ENCODE measurements around the gene PRTFDC1.

Gene PRTFDC1

DNA sequence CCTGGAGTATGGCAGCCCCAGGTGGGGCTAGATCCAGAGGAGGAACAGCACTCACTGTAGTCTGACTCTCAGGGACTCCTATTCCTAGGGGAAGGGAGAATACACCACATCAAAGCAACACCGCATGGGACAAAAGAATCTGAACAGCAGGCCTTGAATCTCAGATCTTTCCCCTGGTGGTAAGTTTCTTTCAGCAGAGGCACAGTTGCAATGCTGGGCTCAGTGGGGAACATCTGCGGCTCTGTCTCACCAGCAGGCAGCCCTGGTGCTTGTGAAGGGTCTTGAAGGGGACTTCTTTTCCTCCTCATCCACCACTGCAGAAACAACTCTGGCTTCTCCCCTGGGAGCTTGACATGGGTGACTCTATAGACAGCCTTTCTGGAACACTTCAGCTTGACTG lies 117.5 kb downstream of the PRTFDC1 start:
- DNase-seq: no peak

DNA sequence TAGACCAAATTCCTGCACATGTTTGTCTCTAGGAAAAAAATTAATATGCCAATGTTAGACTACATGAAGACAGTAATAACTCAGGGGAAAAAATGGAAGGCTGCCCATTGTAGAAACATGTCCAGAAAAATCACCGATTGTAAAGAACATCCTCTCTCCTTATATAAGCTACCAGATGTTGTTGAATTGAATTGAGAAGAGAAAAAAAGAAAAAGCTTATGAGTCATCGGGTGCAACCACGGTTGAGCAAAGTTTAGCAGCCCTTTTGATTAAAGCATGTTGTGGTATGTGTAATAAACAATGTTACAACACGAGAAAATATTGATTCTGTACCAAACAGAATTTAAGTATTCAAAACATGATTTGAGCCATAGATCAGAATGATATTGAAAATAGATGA lies 126.4 kb downstream of the PRTFDC1 start:
- DNase-seq: no peak

DNA sequence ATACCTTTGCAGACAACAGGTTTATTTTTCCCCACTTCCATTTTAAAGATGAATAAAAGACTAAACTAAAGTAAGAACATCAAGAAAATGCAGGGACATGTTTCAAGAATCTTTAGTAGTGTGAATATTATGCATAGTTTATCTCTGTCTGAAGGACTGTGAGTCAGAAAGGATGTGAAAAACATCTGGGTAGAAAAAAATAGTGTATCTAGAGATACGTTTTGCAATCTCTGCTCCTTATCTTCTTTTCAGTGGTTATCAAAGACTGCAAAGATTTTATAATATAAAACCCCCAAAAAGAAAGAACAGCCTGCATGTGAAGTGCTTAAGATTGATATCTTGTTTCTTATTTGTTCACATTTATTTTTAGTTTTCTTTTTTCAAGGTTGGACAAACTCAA lies 126.9 kb downstream of the PRTFDC1 start:
- no peak for DNase-seq

DNA sequence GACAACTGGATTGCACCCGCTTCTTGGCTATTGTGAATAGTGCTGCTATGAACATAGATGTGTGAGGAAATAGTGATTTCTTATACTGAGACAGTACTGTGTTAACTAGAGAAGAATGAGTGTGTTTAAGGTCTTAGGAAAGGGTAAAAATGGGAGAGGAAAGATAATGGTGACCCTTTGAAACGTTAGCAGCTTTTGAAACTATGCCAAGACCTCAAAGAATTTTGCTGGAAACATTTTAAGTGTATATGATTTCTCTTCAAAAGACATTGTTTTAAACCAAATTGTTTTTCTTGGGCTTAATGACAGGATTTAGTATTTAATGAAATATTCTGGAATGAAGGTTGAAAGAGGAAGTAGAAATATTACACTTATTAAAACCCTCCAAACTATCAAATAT lies 127.9 kb downstream of the PRTFDC1 start:
- DNase-seq: no peak

DNA sequence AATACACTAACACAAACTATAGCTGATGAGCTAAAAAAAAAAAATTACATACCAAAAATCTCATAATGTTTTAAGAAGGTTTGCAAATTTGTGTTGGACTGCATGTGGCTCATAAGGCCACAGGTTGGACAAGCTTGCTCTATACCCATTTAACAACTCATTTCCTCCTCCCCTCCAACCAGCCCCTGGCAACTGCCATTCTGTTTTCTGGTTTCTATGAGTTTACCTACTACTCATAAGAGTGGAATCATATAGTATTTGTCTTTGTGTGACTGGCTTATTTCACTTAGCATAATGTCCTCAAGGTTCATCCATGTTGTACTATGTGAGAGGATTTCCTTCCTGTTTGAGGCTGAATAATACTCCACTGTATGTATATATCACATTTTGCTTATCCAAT lies 128.3 kb downstream of the PRTFDC1 start:
- DNase-seq: no peak

DNA sequence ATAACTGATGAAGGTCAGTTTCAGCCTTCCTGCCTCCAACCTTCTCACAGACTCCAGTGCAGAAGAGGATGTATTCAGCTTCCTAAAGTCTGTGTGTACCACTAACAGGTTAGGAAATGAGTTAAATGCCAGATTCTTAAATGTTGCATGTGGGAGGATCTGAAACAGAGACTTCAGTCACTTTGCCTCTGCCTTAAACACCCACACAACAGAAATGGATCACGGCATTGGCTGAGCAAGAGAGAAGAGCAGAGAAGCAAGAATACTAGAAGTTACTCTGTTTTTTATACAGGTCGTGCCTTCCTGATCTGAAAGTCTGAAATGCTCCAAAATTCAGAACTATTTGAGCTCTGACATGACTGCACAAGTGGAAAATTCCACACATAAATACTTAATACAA lies 129.8 kb downstream of the PRTFDC1 start:
- no peak for DNase-seq

DNA sequence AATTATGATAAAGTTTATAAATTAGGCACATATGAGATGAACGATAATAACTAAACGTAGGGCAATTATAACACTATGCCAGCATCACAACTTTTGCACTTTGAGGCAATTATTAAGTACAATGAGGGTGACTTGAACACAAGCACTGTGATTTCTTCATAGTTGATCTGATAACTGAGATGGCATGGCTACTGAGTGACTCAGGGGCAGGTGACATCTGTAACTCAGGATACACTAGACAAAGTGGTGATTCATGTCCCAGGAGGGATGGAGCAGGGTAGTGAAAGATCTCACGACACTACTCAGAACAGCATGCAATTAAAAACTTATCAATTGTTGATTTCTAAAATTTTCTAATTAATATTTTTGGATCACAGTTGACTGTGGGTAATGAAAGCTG lies 130.4 kb downstream of the PRTFDC1 start:
- no peak for DNase-seq

DNA sequence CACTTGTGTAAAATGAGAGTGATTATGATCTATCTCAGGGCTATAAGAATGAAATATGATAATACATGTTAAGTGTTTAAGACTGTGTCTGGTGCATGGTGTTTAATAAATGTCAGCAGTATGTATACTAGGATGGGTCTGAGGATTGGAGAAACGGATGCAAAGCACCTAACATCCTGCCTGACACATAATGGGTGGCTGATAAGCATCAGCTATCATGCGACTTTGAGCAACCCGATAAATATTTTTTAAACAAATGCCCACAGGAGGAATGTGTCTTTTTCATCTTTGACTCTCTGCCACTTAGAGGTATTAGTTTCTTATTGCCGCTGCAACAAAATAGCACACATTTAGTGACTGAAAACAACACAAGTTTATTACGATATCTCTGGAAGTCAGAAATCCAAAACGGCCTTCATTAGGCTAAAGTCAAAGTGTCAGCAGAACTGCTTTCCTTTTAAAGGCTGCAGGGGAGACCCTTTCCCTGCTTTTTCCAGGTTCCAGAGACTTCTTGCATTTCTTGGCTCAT lies 135.5 kb downstream of the PRTFDC1 start:
- DNase-seq: no peak

DNA sequence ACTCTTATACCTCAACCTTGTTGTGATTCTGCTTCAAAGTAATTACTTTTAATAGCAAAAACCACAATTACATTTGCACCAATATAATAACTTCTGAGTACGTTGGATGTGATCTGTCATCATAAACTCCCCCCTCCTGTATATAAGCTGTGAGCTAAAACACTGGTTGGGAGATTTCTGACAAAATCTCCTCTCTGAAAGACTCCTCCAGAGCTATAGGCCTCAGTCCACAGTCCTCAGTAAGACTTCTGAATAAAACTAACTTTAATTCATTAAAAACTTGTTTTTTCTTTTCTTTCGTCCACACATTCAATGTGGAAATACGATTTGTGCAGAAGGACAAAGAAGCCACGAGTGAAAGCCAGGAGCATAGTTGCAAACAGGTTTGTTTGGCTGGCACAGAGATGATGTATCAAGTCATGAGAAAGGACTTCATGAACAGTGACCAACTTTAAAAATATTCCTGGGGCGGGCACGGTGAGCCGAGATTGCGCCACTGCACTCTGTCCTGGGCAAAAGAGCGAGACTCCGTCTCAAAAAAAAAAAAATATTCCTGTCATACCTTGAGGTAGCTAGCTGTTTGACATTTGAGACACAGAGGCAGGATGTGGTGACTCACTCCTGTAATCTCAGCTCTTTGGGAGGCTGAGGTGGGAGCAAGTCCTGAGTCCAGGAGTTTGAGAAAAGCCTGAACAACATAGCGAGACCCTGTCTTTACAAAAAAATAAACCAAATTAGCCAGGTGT lies 137.7 kb downstream of the PRTFDC1 start:
- no peak for DNase-seq

DNA sequence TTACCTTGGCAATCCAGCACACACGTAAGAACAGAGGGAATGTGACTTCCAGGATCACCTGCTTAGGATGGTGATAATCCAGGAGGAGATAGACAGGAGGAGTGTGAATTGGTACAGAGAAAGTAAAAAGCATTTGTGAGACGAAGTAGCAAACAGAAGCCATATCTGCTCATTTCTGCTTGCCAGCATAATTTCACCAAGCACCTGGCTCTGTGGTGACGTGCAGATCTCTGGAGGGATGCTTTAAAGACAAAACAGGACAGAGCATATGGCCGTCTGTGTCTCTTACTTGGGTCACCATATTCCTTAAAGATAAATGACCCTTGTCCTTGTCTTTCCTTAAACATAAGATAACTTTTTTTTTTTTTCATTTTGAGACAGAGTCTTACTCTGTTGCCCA lies 138.6 kb downstream of the PRTFDC1 start:
- DNase-seq: no peak

DNA sequence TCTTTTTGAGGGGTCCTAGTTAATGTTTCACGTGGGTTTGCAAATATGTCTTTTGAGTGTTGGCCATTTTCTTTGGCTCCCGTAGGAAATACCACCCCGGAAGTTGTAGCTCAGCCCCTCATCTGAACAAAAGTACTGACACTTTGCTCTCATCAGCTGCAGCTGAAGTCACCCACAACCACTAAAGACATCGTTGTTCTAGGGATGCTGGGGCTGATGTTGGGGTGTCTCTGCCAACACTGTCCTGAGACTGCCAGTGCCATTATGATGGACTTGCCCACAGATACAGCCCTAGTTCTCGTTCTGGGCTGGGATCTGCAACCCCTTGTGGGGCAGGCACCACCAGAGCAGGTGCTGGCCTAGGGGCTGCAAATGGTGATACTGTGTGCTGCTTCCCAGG lies 146.1 kb downstream of the PRTFDC1 start:
- no peak for DNase-seq

DNA sequence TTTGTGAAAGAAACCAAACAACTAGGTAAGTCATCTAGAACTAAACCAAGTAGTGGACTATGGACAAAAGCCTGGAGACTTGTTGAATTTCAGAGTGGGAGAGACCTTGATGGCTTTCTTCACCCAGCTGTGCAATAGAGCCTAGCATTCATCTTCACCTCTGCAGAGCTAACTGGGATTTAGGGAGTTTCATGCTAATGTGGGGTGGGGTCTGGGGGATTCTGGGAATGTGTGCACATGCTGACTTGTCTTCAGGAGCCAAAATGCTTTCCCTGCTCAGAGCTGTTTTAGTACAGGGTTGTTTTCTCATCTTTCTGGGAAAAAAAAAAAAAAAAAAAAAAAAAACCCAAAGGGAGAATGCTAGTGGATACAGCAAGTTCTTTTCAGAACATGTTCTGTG lies 147.4 kb downstream of the PRTFDC1 start:
- DNase-seq: no peak

DNA sequence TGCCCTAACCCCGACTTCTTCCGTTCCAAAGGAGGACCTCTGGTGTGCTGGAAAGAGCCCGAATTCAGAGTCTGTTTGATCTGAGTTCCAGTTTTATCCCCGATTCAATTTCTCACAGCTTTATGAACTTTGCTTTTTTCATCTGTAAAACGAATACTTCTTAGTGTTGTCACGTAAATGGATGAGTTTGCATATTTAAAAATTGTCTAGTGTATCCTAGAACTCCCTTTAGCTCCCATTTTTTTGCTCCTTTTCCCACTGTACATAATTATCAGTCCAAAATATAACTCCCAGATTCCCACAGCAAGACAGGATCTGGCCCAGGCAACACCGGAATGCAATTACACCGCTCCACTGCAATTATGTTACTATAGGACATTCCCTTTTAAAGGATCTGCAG lies 148.0 kb downstream of the PRTFDC1 start:
- no peak for DNase-seq

DNA sequence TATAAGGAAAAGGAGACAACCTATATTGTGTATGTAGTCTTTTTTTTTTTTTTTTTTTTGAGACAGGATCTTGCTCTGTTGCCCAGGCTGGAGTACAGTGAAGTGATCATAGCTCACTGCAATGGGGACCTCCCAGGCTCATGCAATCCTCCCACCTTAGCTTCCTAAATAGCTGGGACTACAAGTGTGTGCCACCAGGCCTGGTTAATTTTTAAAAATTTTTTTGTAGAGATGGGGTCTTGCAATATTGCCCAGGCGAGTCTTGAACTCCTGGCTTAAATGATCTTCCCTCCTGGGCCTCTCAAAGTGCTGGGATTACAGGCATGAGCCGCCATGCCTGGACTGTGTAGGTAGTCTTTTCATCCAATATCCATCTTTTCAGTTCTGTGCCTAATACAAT lies 150.0 kb downstream of the PRTFDC1 start:
- no peak for DNase-seq

DNA sequence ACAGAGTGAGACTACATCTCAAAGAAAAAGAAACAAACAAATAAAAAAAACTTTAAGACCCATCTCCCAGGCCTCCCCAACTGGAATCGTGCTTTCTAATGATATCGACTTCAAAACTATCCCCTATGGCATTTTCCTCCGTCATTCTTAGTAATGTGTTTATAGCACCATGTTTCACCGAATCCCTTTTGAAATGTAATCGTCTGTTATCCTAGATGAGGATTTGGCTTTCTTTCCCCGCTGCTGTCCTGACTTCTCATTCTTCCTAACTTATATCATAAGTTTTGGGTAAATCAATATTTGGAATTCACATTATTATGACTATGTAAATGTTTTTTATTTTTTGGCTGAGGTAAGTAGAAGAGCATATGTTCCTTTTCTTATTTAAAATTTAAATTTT lies 151.5 kb downstream of the PRTFDC1 start:
- DNase-seq: no peak

All from CD4-positive, alpha-beta T cell treated with Interleukin-12 subunit alpha and Interleukin-12 subunit beta, for 1 hour (primary cell).